IMR-90 (cell line): ENCODE measurements around the gene PRKAR1B. TPM values are rescaled to one million over a fixed set of nuclear protein-coding genes. Genes with fewer than 3 reads are reported as not detected.

ENCODE experiments used
- ATAC-seq: fragments of 200-7000 bp; cut with Tn5 transposase; 2 replicates; pipeline ENCODE4 v1.9.1; 2020; ENCODE audit warnings: low read depth, mild to moderate bottlenecking, moderate library complexity
- BruUV-seq: library from RNA; stranded (reverse); fragments of 400-500 nt; replicated peaks from 2 replicates; lab custom pipeline; 2021; lab: Mats Ljungman, UMichigan
- CTCF ChIA-PET: fragments of 300-600 bp; formaldehyde crosslinking; extraction: SDS; loops from one replicate; lab custom pipeline; 2021; ENCODE audit warnings: antibody characterized with exemption; lab: Yijun Ruan, JAX
- POLR2A ChIA-PET: fragments of 300-600 bp; sonication (Branson Sonifier 250); formaldehyde crosslinking; loops from one replicate; lab custom pipeline; 2022; ENCODE audit warnings: antibody characterized with exemption; ENCODE audit not compliant: unreplicated experiment; lab: Charles Lee
- DNase-seq: peaks from one replicate; pipeline ENCODE4 v3.0.0; 2013
- H2AFZ ChIP-seq: replicated peaks from 2 replicates; pipeline ENCODE3; 2013; ENCODE audit warnings: low read length, mild to moderate bottlenecking; ENCODE audit not compliant: poor library complexity
- H2AK5ac ChIP-seq: 2 replicates; pipeline ENCODE4 v1.6.1; 2013; ENCODE audit warnings: low read depth, low read length, inconsistent platforms
- H2AK9ac ChIP-seq: replicated peaks from 2 replicates; pipeline ENCODE3; 2013; ENCODE audit warnings: mild to moderate bottlenecking, low read depth, low read length, moderate library complexity; ENCODE audit not compliant: poor library complexity
- H2BK120ac ChIP-seq: 2 replicates; pipeline ENCODE4 v1.6.1; 2013; ENCODE audit warnings: low read depth, low read length, inconsistent platforms
- H2BK15ac ChIP-seq: 3 replicates; pipeline ENCODE4 v1.6.1; 2013; ENCODE audit warnings: low read depth, low read length, inconsistent platforms
- H2BK20ac ChIP-seq: 2 replicates; pipeline ENCODE4 v1.6.1; 2013; ENCODE audit warnings: low read depth, mild to moderate bottlenecking, inconsistent platforms, low read length, moderate library complexity
- H2BK5ac ChIP-seq: 2 replicates; pipeline ENCODE4 v1.6.1; 2013; ENCODE audit warnings: mild to moderate bottlenecking, low read depth, low read length, inconsistent platforms; ENCODE audit not compliant: poor library complexity, severe bottlenecking
- H3K14ac ChIP-seq: replicated peaks from 2 replicates; pipeline ENCODE4 v1.6.1; 2013; ENCODE audit warnings: low read depth, low read length, inconsistent platforms
- H3K18ac ChIP-seq: 2 replicates; pipeline ENCODE4 v1.6.1; 2013; ENCODE audit warnings: low read depth, low read length, control low read depth
- H3K23ac ChIP-seq: 2 replicates; pipeline ENCODE4 v1.6.1; 2013; ENCODE audit warnings: low read depth, low read length, inconsistent platforms
- H3K27ac ChIP-seq: 2 replicates; pipeline ENCODE4 v1.5.1; 2013; ENCODE audit warnings: mild to moderate bottlenecking, control low read depth, low read length; ENCODE audit not compliant: insufficient read depth
- H3K27me3 ChIP-seq: 2 replicates; pipeline ENCODE4 v1.6.1; 2013; ENCODE audit warnings: low read length; ENCODE audit not compliant: control insufficient read depth, insufficient read depth
- H3K36me3 ChIP-seq: 2 replicates; pipeline ENCODE4 v1.6.1; 2013; ENCODE audit warnings: low read length, mixed read lengths; ENCODE audit not compliant: control insufficient read depth, insufficient read depth
- H3K4ac ChIP-seq: 2 replicates; pipeline ENCODE4 v1.6.1; 2013; ENCODE audit warnings: low read depth, low read length, inconsistent platforms
- H3K4me1 ChIP-seq: 2 replicates; pipeline ENCODE4 v1.6.1; 2013; ENCODE audit warnings: low read length, mixed read lengths; ENCODE audit not compliant: control insufficient read depth, insufficient read depth
- H3K4me2 ChIP-seq: 2 replicates; pipeline ENCODE4 v1.6.1; 2013; ENCODE audit warnings: low read depth, mild to moderate bottlenecking, control low read depth, low read length, moderate library complexity
- H3K4me3 ChIP-seq: 2 replicates; pipeline ENCODE4 v1.5.1; 2013; ENCODE audit warnings: low read depth, mild to moderate bottlenecking, control low read depth, low read length, moderate library complexity; ENCODE audit not compliant: insufficient read depth
- H3K56ac ChIP-seq: 2 replicates; pipeline ENCODE4 v1.6.1; 2013; ENCODE audit warnings: low read length, inconsistent platforms; ENCODE audit not compliant: insufficient read depth; ENCODE audit errors: extremely low read depth
- H3K79me1 ChIP-seq, 2 experiments: 2 replicates each; pipeline ENCODE4 v1.6.1; 2013; ENCODE audit warnings: low read length in 2 of 2, inconsistent platforms in 1 of 2, low read depth in 1 of 2
- H3K9ac ChIP-seq: 2 replicates; pipeline ENCODE4 v1.6.1; 2013; ENCODE audit warnings: low read depth, low read length, control low read depth
- H3K9me1 ChIP-seq: 2 replicates; pipeline ENCODE4 v1.6.1; 2013; ENCODE audit warnings: low read length, inconsistent platforms; ENCODE audit not compliant: insufficient read depth
- H3K9me3 ChIP-seq: 2 replicates; pipeline ENCODE4 v1.6.1; 2013; ENCODE audit warnings: low read length; ENCODE audit not compliant: control insufficient read depth, insufficient read depth
- H4K20me1 ChIP-seq: 2 replicates; pipeline ENCODE4 v1.6.1; 2013; ENCODE audit warnings: low read length, inconsistent platforms; ENCODE audit not compliant: insufficient read depth
- H4K5ac ChIP-seq: 2 replicates; pipeline ENCODE4 v1.6.1; 2013; ENCODE audit warnings: mild to moderate bottlenecking, low read depth, low read length, control low read depth
- H4K8ac ChIP-seq, 2 experiments: 2 replicates each; pipeline ENCODE4 v1.6.1; 2013; ENCODE audit warnings: low read depth in 2 of 2, low read length in 2 of 2, control low read depth in 1 of 2, inconsistent platforms in 1 of 2
- H4K91ac ChIP-seq: 2 replicates; pipeline ENCODE4 v1.6.1; 2013; ENCODE audit warnings: low read depth, low read length, inconsistent platforms; ENCODE audit not compliant: insufficient read depth
- BHLHE40 ChIP-seq: fragments of 150-350 bp; IDR thresholded peaks from 2 replicates; pipeline ENCODE4 v1.6.1; 2016; ENCODE audit warnings: mild to moderate bottlenecking, low read depth, low read length
- CEBPB ChIP-seq: IDR thresholded peaks from 2 replicates; pipeline ENCODE4 v1.6.1; 2012; ENCODE audit warnings: low read depth, low read length, improper control_type of control experiment
- CHD1 ChIP-seq: IDR thresholded peaks from 2 replicates; pipeline ENCODE4 v1.6.1; 2012; ENCODE audit warnings: low read depth, low read length, improper control_type of control experiment
- FOS ChIP-seq: fragments of 150-350 bp; IDR thresholded peaks from 2 replicates; pipeline ENCODE4 v1.6.1; 2016; ENCODE audit warnings: low read depth, low read length
- MAFK ChIP-seq: IDR thresholded peaks from 2 replicates; pipeline ENCODE4 v1.6.1; 2012; ENCODE audit warnings: low read depth, low read length, improper control_type of control experiment
- MAZ ChIP-seq: IDR thresholded peaks from 2 replicates; pipeline ENCODE4 v1.6.1; 2012; ENCODE audit warnings: low read depth, mild to moderate bottlenecking, low read length, improper control_type of control experiment, moderate library complexity, borderline replicate concordance
- MXI1 ChIP-seq: IDR thresholded peaks from 2 replicates; pipeline ENCODE4 v1.6.1; 2012; ENCODE audit warnings: low read depth, mild to moderate bottlenecking, low read length, moderate library complexity, borderline replicate concordance
- NFE2L2 ChIP-seq: fragments of 150-350 bp; IDR thresholded peaks from 2 replicates; pipeline ENCODE4 v1.6.1; 2016; ENCODE audit warnings: low read depth, mild to moderate bottlenecking, low read length
- POLR2A ChIP-seq: IDR thresholded peaks from 2 replicates; pipeline ENCODE4 v1.6.1; 2012; ENCODE audit warnings: mild to moderate bottlenecking, low read depth, low read length
- RAD21 ChIP-seq: IDR thresholded peaks from 2 replicates; pipeline ENCODE4 v1.6.1; 2012; ENCODE audit warnings: low read length, improper control_type of control experiment
- RCOR1 ChIP-seq: IDR thresholded peaks from 2 replicates; pipeline ENCODE4 v1.6.1; 2012; ENCODE audit warnings: mild to moderate bottlenecking, low read length, improper control_type of control experiment; ENCODE audit not compliant: insufficient replicate concordance
- RFX5 ChIP-seq: IDR thresholded peaks from 2 replicates; pipeline ENCODE4 v1.8.0; 2012; ENCODE audit warnings: low read depth, mild to moderate bottlenecking, low read length, moderate library complexity
- SMC3 ChIP-seq: fragments of 150-350 bp; IDR thresholded peaks from 2 replicates; pipeline ENCODE4 v1.6.1; 2016; ENCODE audit warnings: low read depth, mild to moderate bottlenecking, antibody characterized with exemption, low read length, moderate library complexity
- WGBS, 2 experiments: methylation state at CpG; one replicate each; pipeline versions ENCODE4 v1.1.5 to v1.1.7; 2013; ENCODE audit warnings: missing lambda C conversion rate in 2 of 2; ENCODE audit not compliant: insufficient read length in 1 of 2; ENCODE audit errors: extremely low coverage in 2 of 2; 5-methylcytosine and 5-hydroxymethylcytosine counted together
- dilution Hi-C: fragments of 300-500 bp; cut with HindIII; formaldehyde crosslinking; loops from one replicate; pipeline ENCODE4 v1.14.3; 2018; ENCODE audit warnings: low sequenced_read_pairs; ENCODE audit not compliant: unreplicated experiment
- in situ Hi-C: fragments of 300-500 bp; cut with MboI; formaldehyde crosslinking; loops from 3 replicates; pipeline ENCODE4 v1.14.3; 2019; ENCODE audit warnings: low sequenced_read_pairs, inconsistent platforms, mixed read lengths
- intact Hi-C: fragments of 100-400 bp; cut with micrococcal nuclease; formaldehyde crosslinking; loops from 2 replicates; pipeline ENCODE4 v1.10.0; 2022
- polyA plus RNA-seq, 3 experiments: library from polyadenylated mRNA; depleted of rRNA; stranded (reverse); fragments of >200 nt; gene quantifications; 2 replicates each; pipeline ENCODE4 v1.2.3, GENCODE V29; 2012; ENCODE audit warnings: low replicate concordance in 1 of 3
- total RNA-seq: library from RNA; depleted of rRNA; stranded (reverse); fragments of >200 nt; gene quantifications from 2 replicates; pipeline ENCODE4 v1.2.3, GENCODE V29; 2012
- TF ChIP-seq, protein P1 (sequence below): conservative IDR thresholded peaks from 2 replicates; pipeline ENCODE4 v1.5.1; 2012; ENCODE audit warnings: mild to moderate bottlenecking, low read depth, low read length, improper control_type of control experiment
- TF ChIP-seq, protein P2 (sequence below): fragments of 150-350 bp; IDR thresholded peaks from 2 replicates; pipeline ENCODE4 v1.6.1; 2016; ENCODE audit warnings: low read depth, mild to moderate bottlenecking, low read length, moderate library complexity, borderline replicate concordance

Gene PRKAR1B
- total and polyA plus RNA-seq, 2 of the 4 experiments (the other 2 are of a cell fraction), result 15.2 to 20.2 TPM

DNA sequence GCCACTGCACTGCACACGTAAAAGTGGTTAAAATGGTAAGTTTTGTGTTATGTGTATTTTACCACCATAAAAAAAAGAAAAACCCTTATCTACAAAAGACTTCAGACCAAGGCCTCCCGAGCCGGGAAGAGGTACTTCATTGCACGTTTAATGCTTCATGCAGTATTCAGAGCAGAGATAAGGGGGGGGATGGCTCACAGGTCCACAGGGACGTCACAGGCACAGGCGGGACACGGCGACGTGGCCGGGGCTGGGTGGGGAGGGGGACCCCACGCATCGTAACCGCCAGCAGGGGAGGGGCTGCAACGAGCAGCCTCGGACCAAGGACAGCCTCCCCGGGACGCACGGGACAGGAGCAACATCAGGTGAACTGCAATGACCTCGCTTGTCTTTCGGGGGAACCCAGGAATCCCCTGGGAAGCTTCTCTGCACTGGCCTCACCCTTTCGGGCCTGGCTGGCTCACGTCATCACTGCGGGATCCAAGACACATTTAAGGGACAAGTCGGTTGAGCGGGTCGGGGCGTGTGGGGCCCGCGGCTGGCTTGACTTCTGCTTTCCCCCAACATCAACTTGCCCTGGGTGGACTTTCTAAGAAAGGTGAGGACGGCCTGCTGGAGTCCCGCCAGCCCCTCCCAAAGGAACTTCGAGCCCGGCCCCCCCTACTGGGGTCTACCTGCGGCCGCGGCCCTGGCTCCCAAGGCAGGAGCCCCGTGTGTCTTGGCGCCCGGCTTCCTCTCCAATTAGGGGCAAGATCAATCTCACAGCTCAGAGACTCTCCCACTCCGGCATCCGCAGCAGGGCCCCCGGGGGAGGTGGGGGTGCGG, 177.8 kb downstream of the PRKAR1B start:
- POLR2A ChIA-PET, result no interaction called here
- no peak overlapping the region for H3K4me3 ChIP-seq
- H3K27ac ChIP-seq, result no peak overlapping the region
- H4K20me1 ChIP-seq, result no peaks in the 10 kb centered on the region
- no peak overlapping the region for H2BK20ac ChIP-seq
- no peak overlapping the region for H4K8ac ChIP-seq
- no peak overlapping the region for H4K5ac ChIP-seq
- no peak overlapping the region for H3K14ac ChIP-seq
- no peak overlapping the region for H2AFZ ChIP-seq
- no peak overlapping the region for H3K23ac ChIP-seq
- no peak overlapping the region for H3K4me2 ChIP-seq
- no peak overlapping the region; the same call in 1 of the 2 replicates for H3K56ac ChIP-seq
- no peak overlapping the region for H3K18ac ChIP-seq
- H2AK9ac ChIP-seq, result peak overlapping the region; percentile 19
- H3K9me1 ChIP-seq, result no peaks in the 10 kb centered on the region
- no peaks in the 10 kb centered on the region for H3K9me3 ChIP-seq
- BruUV-seq, result no TSS peak
- H2AK5ac ChIP-seq, result no peak overlapping the region
- H2BK15ac ChIP-seq, result no peak overlapping the region
- no peak overlapping the region for H2BK120ac ChIP-seq
- intact Hi-C loops, result no loop called here
- no peaks in the 10 kb centered on the region for H3K79me1 ChIP-seq
- WGBS, 2 experiments, result 96% methylated on average over 12 of the region's 43 CpGs; no CpG with 5 or more reads in 1 of the 2 experiments
- no peak overlapping the region for H3K4ac ChIP-seq
- ATAC-seq, result no peak
- no peak overlapping the region for H3K9ac ChIP-seq
- dilution Hi-C loops, result no loop called here
- DNase-seq, result no peak
- no peaks in the 10 kb centered on the region for H3K36me3 ChIP-seq
- in situ Hi-C loops, result no loop called here
- peaks cover 3% of the 10 kb centered on the region; the same call in 1 of the 2 replicates for H3K4me1 ChIP-seq
- no peak overlapping the region for H2BK5ac ChIP-seq
- CTCF ChIA-PET, result no interaction called here
- H3K27me3 ChIP-seq, result no peaks in the 10 kb centered on the region; the same call in 1 of the 2 replicates
- H4K91ac ChIP-seq, result no peak overlapping the region
- TF ChIP-seq RAD21 (no peak), POLR2A (no peak), MAFK (no peak), CHD1 (no peak), RCOR1 (no peak), SMC3 (no peak), NFE2L2 (no peak), MAZ (no peak), FOS (no peak), CEBPB (no peak), BHLHE40 (no peak), MXI1 (no peak), RFX5 (no peak)
- TF ChIP-seq, protein P1, sequence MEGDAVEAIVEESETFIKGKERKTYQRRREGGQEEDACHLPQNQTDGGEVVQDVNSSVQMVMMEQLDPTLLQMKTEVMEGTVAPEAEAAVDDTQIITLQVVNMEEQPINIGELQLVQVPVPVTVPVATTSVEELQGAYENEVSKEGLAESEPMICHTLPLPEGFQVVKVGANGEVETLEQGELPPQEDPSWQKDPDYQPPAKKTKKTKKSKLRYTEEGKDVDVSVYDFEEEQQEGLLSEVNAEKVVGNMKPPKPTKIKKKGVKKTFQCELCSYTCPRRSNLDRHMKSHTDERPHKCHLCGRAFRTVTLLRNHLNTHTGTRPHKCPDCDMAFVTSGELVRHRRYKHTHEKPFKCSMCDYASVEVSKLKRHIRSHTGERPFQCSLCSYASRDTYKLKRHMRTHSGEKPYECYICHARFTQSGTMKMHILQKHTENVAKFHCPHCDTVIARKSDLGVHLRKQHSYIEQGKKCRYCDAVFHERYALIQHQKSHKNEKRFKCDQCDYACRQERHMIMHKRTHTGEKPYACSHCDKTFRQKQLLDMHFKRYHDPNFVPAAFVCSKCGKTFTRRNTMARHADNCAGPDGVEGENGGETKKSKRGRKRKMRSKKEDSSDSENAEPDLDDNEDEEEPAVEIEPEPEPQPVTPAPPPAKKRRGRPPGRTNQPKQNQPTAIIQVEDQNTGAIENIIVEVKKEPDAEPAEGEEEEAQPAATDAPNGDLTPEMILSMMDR, result no peak
- TF ChIP-seq, protein P2, sequence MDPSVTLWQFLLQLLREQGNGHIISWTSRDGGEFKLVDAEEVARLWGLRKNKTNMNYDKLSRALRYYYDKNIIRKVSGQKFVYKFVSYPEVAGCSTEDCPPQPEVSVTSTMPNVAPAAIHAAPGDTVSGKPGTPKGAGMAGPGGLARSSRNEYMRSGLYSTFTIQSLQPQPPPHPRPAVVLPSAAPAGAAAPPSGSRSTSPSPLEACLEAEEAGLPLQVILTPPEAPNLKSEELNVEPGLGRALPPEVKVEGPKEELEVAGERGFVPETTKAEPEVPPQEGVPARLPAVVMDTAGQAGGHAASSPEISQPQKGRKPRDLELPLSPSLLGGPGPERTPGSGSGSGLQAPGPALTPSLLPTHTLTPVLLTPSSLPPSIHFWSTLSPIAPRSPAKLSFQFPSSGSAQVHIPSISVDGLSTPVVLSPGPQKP, result no peak
